Measurements from ENCODE around the gene CCNT1.
"Not testable (repeated sequence)": the region's sequence is repeated elsewhere in the genome, so short reads cannot be mapped to it uniquely, and the experiment has no call there.

CCNT1 gene

DNA sequence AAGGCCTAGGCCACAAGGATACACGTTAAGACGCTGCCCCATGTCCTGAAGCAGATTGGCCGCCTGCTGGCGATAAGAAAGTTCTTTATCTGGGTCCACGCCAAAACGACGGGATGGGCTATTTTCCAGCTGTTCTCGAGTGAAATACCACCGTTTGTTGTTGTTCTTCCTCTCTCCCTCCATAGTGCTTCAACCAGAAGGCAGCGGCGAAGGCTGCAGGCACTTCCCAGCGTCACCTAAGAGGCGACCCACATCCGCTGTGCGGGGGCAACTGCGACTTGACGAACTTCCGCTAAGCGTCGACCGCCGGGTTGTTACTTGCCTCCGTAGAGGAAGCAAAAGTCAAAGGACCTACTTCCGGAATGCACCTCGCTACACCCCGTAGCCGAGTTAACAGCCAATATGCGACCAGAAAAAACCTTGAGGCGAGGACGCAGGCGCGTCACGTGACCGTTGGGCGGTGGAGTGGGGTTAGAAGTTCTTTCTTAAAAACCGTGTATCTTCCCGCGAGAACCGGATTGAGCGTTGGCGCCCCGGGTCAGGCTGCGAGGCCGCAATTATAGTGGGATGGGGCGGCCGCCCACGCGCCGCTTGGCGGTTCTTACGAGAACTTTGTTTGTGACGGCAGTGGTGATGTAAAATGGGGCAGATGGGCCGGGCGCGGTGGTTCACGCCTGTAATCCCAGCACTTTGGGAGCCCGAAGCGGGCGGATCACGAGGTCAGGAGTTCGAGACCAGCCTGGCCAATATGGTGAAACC is at the start of gene CCNT1:
CCNT1 (minus strand) TSS at position 215 of the 759 bp plus-strand sequence; CDS start at position 183, 32 bp downstream.
- DNase-seq: peak; percentile 72 to 99 (median 96)

DNA sequence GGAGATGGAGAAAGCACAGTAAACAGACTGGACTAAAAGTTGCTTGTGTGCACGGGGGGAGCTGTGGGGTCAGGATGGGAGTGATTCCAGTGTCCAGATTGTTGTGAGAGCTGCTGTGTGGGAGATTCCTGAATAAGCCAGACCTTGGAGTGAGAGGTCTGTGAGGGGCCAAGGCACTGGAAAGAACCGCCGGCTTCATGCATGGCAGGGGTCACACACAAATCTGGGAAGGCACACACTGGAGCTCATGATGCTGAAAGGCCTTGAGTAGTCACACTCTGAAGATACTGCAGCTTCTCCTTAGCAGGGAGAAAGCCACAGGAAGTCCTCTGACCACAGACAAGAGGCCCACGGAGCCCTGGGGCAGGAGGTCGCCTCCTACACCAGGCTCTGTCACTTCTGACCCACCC is 49.3 kb upstream of the CCNT1 start:
- DNase-seq: no peak

- DNase-seq: no peak
Observed at GRCh38 chr12:48764521-48764920, 48.0 kb upstream of the CCNT1 start.

DNA sequence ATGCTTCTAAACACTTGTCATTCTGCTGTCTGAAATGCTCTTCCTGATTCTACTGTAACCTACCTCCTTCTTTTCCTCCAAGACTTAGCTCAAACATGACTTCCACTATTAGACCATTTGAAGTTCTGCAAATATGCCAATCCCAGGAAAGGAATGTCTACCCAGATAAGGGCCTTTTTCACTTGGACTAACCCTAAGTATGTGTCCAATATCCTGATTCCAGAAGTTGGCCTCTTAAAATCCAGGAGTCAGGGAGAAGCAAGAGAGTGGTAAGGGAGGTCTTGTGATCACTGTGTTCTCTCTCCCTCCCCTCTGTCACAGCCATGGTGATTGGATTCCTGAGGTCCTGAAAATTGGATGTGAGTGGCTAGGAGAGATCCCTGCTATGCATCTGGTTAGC is 42.2 kb upstream of the CCNT1 start:
- no peak for DNase-seq

- no peak for DNase-seq
Observed at GRCh38 chr12:48758186-48758585, 41.7 kb upstream of the CCNT1 start.

GRCh38 chr12:48750769-48751356 is 34.4 kb upstream of the CCNT1 start:
- DNase-seq: peak in 1 of 56 donors; percentile 3

GRCh38 chr12:48750215-48750614 is 33.7 kb upstream of the CCNT1 start:
- DNase-seq: no peak

DNA sequence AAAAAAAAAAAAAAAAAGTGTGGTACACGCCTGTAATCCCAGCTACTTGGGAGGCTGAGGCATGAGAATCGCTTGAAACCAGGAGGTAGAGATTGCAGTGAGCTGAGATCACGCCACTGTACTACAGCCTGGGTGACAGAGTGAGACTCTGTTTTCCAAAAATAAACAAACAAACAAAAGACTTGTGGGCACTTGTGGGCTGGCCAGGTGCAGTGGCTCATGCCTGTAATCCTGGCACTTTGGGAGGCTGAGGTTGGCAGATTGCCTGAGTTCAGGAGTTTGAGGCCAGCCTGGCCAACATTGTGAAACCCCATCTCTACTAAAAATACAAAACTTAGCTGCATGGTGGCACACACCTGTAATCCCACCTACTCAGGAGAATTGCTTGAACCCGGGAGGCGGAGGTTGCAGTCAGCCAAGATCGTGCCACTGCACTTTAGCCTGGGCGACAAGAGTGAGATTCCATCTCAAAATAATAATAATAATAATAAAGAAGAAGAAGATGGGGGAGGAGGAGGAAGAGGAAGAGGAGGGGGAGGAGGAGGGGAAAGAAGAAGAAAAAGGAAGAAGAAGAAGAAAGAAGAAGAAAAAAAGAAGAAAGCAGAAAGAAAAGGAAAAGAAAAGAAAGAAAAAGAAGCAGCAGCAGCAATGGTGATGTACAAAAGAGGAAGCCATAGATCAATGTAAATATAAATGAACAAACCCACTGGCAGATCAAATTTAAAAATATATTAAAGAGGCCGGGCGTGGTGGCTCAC is 27.9 kb upstream of the CCNT1 start:
- DNase-seq: no peak

- DNase-seq: no peak
Observed at GRCh38 chr12:48739618-48740269, 23.2 kb upstream of the CCNT1 start.

DNA sequence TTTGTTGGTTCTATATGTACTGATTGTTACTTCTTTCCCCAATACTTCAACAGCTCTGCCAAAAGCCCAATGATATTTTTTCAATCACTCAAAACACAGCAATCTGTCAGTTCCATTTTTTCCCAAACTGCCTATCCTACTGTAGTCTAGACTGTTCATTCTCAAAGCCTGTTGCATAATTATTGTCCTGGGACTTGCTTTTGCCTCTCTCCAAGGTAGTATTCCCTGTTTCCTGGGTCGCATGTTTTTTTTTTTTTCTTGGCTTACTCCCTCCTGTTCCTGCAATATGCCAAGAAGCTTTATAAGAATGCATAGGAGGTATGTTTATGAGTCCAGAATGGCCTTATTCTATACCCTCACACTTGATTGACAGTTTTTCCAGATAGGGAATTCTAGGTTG is 19.9 kb upstream of the CCNT1 start:
- no peak for DNase-seq

DNA sequence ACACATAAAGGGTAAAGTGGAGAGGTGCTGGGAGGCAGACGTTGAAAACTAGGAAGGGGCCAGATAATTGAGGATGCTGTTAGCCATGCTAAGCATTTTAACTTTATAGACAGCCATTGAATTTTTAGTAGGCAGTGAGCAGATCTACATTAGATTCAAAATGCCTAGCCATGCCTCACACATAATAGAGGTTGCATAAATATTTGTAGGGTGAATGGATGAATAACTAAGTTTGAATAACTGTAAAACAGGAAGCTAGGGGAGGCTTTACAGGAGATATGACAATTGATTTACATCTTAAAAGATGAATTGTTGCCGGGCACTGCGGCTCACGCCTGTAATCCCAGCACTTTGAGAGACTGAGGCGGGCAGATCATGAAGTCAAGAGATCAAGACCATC is 12.3 kb upstream of the CCNT1 start:
- no peak for DNase-seq

- DNase-seq: not testable (repeated sequence)
Observed at GRCh38 chr12:48720737-48721136, 4.2 kb upstream of the CCNT1 start.

- not testable (repeated sequence) for DNase-seq
Observed at GRCh38 chr12:48720171-48720570, 3.7 kb upstream of the CCNT1 start.

DNA sequence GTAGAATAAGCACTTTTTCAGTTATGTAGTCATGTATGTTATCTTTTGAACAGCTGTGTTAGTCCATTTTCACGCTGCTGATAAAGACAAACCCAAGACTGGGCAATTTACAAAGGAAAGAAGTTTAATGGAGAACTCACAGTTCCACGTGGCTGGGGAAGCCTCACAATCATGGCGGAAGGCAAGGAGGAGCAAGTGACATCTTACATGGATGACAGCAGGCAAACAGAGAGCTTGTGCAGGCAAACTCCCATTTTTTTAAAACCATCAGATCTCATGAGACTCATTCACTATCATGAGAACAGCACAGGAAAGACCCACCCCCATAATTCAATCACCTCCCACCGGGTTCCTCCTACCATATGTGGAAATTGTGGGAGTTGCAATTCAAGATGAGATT is 2.5 kb upstream of the CCNT1 start:
- not testable (repeated sequence) for DNase-seq

- no peak for DNase-seq
Observed at GRCh38 chr12:48717252-48717695, 767 bp upstream of the CCNT1 start.

- peak in 1 of 56 donors; percentile 24 for DNase-seq
Observed at GRCh38 chr12:48716168-48716492, 377 bp downstream of the CCNT1 start.

GRCh38 chr12:48712209-48712608 is 4.3 kb downstream of the CCNT1 start:
- DNase-seq: no peak

DNA sequence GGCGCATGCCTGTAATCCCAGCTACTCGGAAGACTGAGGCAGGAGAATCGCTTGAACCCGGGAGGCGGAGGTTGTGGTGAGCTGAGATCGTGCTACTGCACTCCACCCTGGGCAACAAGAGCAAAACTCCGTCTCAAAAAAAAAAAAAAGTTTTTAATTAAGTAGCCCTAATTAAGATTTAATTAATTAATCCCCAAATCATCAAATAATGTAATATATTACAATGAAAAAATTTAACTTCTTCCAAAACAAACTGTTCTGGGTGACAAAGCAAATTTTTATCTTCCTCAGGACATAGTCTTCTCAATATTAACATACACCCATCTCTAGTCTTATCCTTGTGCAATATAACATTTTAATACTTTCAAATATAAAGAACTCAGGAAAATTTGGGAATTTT is 17.7 kb downstream of the CCNT1 start:
- not testable (repeated sequence) for DNase-seq

DNA sequence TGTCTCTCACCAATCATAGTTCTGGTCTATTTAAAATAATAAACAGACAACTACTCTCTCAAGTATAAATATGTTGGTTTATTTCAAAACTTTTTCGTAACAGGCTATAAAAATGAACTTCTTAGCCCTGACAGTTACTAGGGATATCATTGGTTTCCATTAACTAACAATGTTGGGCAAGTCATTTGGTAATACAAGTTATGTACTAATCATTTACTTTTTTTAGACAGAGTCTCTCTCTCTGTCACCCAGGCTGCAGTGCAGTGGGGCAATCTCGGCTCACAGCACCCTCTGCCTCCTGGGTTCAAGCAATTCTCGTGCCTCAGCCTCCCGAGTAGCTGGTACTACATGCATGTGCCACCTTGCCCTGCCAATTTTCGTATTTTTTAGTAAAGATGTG is 19.9 kb downstream of the CCNT1 start:
- DNase-seq: no peak

- DNase-seq: no peak
Observed at GRCh38 chr12:48695859-48696258, 20.6 kb downstream of the CCNT1 start.

GRCh38 chr12:48694038-48694437 is 22.5 kb downstream of the CCNT1 start:
- no peak for DNase-seq

GRCh38 chr12:48693572-48693971 is 22.9 kb downstream of the CCNT1 start:
- DNase-seq: no peak
